HepG2 (cell line): ENCODE measurements around the gene PPP2R5B. TPM values are rescaled to one million over a fixed set of nuclear protein-coding genes. Genes with fewer than 3 reads are reported as not detected.

Source experiments
- ATAC-seq: fragments of 200-7000 bp; cut with Tn5 transposase; 3 replicates; pipeline ENCODE4 v1.9.1; 2020; ENCODE audit warnings: mild to moderate bottlenecking, moderate library complexity
- BruUV-seq: library from RNA; stranded (reverse); fragments of 400-500 nt; replicated peaks from 2 replicates; lab custom pipeline; 2021; lab: Mats Ljungman, UMichigan
- CTCF ChIA-PET: fragments of 300-600 bp; formaldehyde crosslinking; extraction: SDS; loops from one replicate; lab custom pipeline; 2021; ENCODE audit warnings: low total read pairs, inconsistent platforms, low intra/inter-chr PET ratio; lab: Yijun Ruan, JAX
- POLR2A ChIA-PET: fragments of 350-600 bp; sonication (Branson Sonifier 250); formaldehyde crosslinking; loops from one replicate; lab custom pipeline; 2020; ENCODE audit warnings: antibody characterized with exemption, inconsistent platforms; lab: Yijun Ruan, JAX
- DNase-seq: peaks from one replicate; pipeline ENCODE4 v3.0.0-alpha.2; 2015; ENCODE audit warnings: low spot score
- FAIRE-seq: peaks from 3 replicates; lab custom pipeline; 2011; peaks lifted over from hg19 to GRCh38; lab: Jason Lieb, UNC
- H2AFZ ChIP-seq: one replicate; pipeline ENCODE4 v1.6.1; 2011; ENCODE audit warnings: low read length, inconsistent platforms
- H3K27ac ChIP-seq: fragments of 300-600 bp; 3 replicates; pipeline ENCODE4 v1.8.0; 2011; ENCODE audit warnings: mixed run types, mild to moderate bottlenecking, mixed read lengths, low read length, inconsistent platforms; ENCODE audit not compliant: insufficient read depth; ENCODE audit errors: extremely low read length
- H3K27me3 ChIP-seq, 2 experiments: fragments of 200-600 bp in 1 of 2; 2 replicates in 1 of 2; 3 replicates in 1 of 2; pipeline versions ENCODE4 v1.6.0 to v1.8.0; 2011; ENCODE audit warnings: low read length in 2 of 2, mild to moderate bottlenecking in 2 of 2, moderate library complexity in 2 of 2, inconsistent platforms in 1 of 2; ENCODE audit not compliant: insufficient read depth in 2 of 2, control insufficient read depth in 1 of 2
- H3K36me3 ChIP-seq, 2 experiments: fragments of 200-600 bp in 1 of 2; replicated peaks in 1 of 2; 2 replicates in 1 of 2; 3 replicates in 1 of 2; pipeline versions ENCODE4 v1.5.1 to v1.8.0; 2011; ENCODE audit warnings: low read length in 2 of 2, inconsistent platforms in 1 of 2; ENCODE audit not compliant: insufficient read depth in 2 of 2, control insufficient read depth in 1 of 2
- H3K4me1 ChIP-seq: 2 replicates; pipeline ENCODE4 v1.5.1; 2012; ENCODE audit warnings: low read length, inconsistent platforms; ENCODE audit not compliant: insufficient read depth
- H3K4me2 ChIP-seq: 2 replicates; pipeline ENCODE4 v1.6.0; 2011; ENCODE audit warnings: low read depth, low read length, inconsistent platforms
- H3K4me3 ChIP-seq, 3 experiments: fragments of 200-600 bp in 1 of 3; sonication (generic), shearing (Covaris generic) in 1 of 3; replicated peaks in 1 of 3; 2 replicates each; pipeline ENCODE4 v1.5.1; 2011 to 2016; ENCODE audit warnings: low read length in 3 of 3, inconsistent platforms in 2 of 3, low read depth in 2 of 3, mild to moderate bottlenecking in 2 of 3, control low read depth in 1 of 3, mixed read lengths in 1 of 3; ENCODE audit not compliant: insufficient read depth in 1 of 3
- H3K79me2 ChIP-seq: one replicate; pipeline ENCODE4 v1.6.1; 2011; ENCODE audit warnings: low read length, inconsistent platforms; ENCODE audit not compliant: insufficient read depth
- H3K9ac ChIP-seq: 2 replicates; pipeline ENCODE4 v1.6.0; 2011; ENCODE audit warnings: mild to moderate bottlenecking, low read depth, low read length, inconsistent platforms; ENCODE audit not compliant: insufficient read depth
- H3K9me3 ChIP-seq: 2 replicates; pipeline ENCODE4 v1.5.1; 2012; ENCODE audit warnings: mild to moderate bottlenecking, low read length
- H4K20me1 ChIP-seq: 2 replicates; pipeline ENCODE4 v1.6.0; 2011; ENCODE audit warnings: inconsistent platforms, mild to moderate bottlenecking, low read length, moderate library complexity; ENCODE audit not compliant: insufficient read depth
- AGO1 ChIP-seq: fragments of 200-400 bp; formaldehyde crosslinking; IDR thresholded peaks from 2 replicates; pipeline ENCODE4 v1.6.1; 2017; ENCODE audit warnings: mild to moderate bottlenecking, low read depth, low read length, moderate library complexity; ENCODE audit not compliant: poor library complexity, severe bottlenecking
- IKZF1 ChIP-seq: fragments of 450-650 bp; IDR thresholded peaks from 2 replicates; pipeline ENCODE4 v1.7.1; 2016
- KLF16 ChIP-seq, 2 experiments: sonication (generic) in 1 of 2; formaldehyde crosslinking in 1 of 2; IDR thresholded peaks; 2 replicates each; pipeline versions ENCODE4 v1.6.1 to v1.8.0; 2016 to 2023; ENCODE audit warnings: missing genetic modification reagents in 2 of 2, missing compliant biosample characterization in 1 of 2
- SPEN ChIP-seq: sonication (generic); formaldehyde crosslinking; IDR thresholded peaks from 2 replicates; pipeline ENCODE4 v1.5.1; 2020; ENCODE audit warnings: low read depth, mild to moderate bottlenecking, missing genetic modification reagents
- YY1 ChIP-seq: IDR thresholded peaks from 2 replicates; pipeline ENCODE4 v1.6.1; 2011; ENCODE audit warnings: low read length, low read depth, moderate library complexity, mild to moderate bottlenecking; ENCODE audit not compliant: insufficient read depth, insufficient replicate concordance
- ZNF652 ChIP-seq: IDR thresholded peaks from 2 replicates; pipeline ENCODE4 v1.6.1; 2016; ENCODE audit warnings: low read depth, borderline replicate concordance
- WGBS: methylation state at CpG from one replicate; pipeline ENCODE4 v1.1.6; 2017; ENCODE audit warnings: low lambda C conversion rate; 5-methylcytosine and 5-hydroxymethylcytosine counted together
- in situ Hi-C: cut with HindIII; loops from 2 replicates; pipeline ENCODE4 v1.10.0; 2017; ENCODE audit warnings: low pct_unique_long_range_greater_than_20kb; ENCODE audit not compliant: extremely low pct_ligation_motif_present
- intact Hi-C: fragments of 100-400 bp; cut with micrococcal nuclease; formaldehyde crosslinking; loops from one replicate; pipeline ENCODE4 v1.10.0; 2022; ENCODE audit not compliant: unreplicated experiment
- polyA plus RNA-seq, 8 experiments: library from polyadenylated mRNA; depleted of rRNA in 3 of 8; stranded (reverse) in 7 of 8; unstranded in 1 of 8; fragments of >200 nt; fragmentation: Illumina TruSeq in 4 of 8; extraction: Trizol in 4 of 8; gene quantifications; 2 replicates each; pipeline versions ENCODE4 v1.2.1 to v1.2.3, GENCODE V29; 2011 to 2016; ENCODE audit warnings: low read depth in 4 of 8, missing spikeins in 1 of 8, mixed read lengths in 1 of 8; ENCODE audit not compliant: insufficient read depth in 1 of 8
- total RNA-seq, 5 experiments: library from RNA; depleted of rRNA; stranded (reverse); fragments of >200 nt; fragmentation: Illumina TruSeq; extraction: Trizol; gene quantifications; 2 replicates each; pipeline ENCODE4 v1.2.3, GENCODE V29; 2016; ENCODE audit warnings: low read depth in 1 of 5
- TF ChIP-seq, protein P1 (sequence below): sonication (generic); formaldehyde crosslinking; conservative IDR thresholded peaks from 2 replicates; pipeline ENCODE4 v1.4.0; 2020; ENCODE audit warnings: missing genetic modification reagents
- TF ChIP-seq, protein P2 (sequence below): sonication (generic); formaldehyde crosslinking; IDR thresholded peaks from 2 replicates; pipeline ENCODE4 v1.4.0; 2020; ENCODE audit warnings: missing genetic modification reagents

Gene PPP2R5B
- total and polyA plus RNA-seq, 2 of the 13 experiments (the other 11 are each of a cell fraction or from before 2014, with no cell fraction given) = 2.3 to 8.3 TPM

DNA sequence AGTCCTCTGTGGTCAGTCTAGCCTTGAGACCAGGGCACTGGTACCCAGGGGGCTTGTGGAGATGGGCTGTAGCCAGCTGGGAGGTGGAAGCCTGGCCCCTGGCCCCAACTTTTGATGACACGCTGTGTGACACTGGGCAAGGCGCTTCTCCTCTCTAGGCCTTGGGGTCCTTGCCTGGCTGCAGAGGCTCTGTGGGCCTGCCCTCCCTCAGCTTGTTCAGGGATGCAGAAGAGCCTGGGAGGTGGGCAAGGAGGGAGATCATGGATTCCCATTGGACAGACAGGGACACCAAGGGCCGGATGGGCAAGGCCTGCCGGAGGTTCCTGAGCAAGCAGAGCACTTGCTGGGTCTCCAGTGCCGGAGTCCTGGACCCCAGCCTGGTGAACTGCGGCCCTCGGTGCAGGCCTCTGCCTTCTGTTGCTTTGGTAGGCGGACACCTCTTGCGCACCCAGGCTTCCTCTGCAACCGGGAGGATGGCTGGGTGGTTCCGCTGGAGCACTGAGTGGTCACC, 1.3 kb upstream of the PPP2R5B start:
- Histone ChIP-seq H3K4me3 (peak overlapping the region in 1 of 3 experiments; percentile 80; a peak in 2 of 6 replicates), H3K9me3 (no peaks in the 10 kb centered on the region), H3K27me3 (no peaks in the 10 kb centered on the region; a peak in 1 of 5 replicates), H3K9ac (peak overlapping the region; percentile 81), H3K27ac (no peak overlapping the region)
- FAIRE-seq (no peak), ATAC-seq (no peak)
- BruUV-seq = no TSS peak
- POLR2A ChIA-PET = interaction anchor here (1.2 to 1.7 kb wide), 4 partner anchors 12 to 144 kb away, joined by 3 to 22 read pairs (median 8); partner anchors contain the start of genes BATF2 and GPHA2
- TF ChIP-seq, protein P1, sequence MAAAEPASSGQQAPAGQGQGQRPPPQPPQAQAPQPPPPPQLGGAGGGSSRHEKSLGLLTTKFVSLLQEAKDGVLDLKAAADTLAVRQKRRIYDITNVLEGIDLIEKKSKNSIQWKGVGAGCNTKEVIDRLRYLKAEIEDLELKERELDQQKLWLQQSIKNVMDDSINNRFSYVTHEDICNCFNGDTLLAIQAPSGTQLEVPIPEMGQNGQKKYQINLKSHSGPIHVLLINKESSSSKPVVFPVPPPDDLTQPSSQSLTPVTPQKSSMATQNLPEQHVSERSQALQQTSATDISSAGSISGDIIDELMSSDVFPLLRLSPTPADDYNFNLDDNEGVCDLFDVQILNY (CRISPR knock-in tag) = no peak
- TF ChIP-seq SPEN (CRISPR knock-in tag) (0 out of 2 replicates have a peak, but pooled peaks have one; percentile 16), ZNF652 (CRISPR knock-in tag) (no peak), IKZF1 (no peak), AGO1 (peak; percentile 43), YY1 (no peak), KLF16 (CRISPR knock-in tag; IDR thresholded peaks at IDR 0.05) (no peak)
- TF ChIP-seq, protein P2, sequence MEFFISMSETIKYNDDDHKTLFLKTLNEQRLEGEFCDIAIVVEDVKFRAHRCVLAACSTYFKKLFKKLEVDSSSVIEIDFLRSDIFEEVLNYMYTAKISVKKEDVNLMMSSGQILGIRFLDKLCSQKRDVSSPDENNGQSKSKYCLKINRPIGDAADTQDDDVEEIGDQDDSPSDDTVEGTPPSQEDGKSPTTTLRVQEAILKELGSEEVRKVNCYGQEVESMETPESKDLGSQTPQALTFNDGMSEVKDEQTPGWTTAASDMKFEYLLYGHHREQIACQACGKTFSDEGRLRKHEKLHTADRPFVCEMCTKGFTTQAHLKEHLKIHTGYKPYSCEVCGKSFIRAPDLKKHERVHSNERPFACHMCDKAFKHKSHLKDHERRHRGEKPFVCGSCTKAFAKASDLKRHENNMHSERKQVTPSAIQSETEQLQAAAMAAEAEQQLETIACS (CRISPR knock-in tag) = no peak
- TF ChIP-seq, all 625 proteins: peak for 2
- Histone ChIP-seq H2AFZ (no peak overlapping the region), H3K36me3 (no peaks in the 10 kb centered on the region), H3K4me2 (peak overlapping the region; percentile 99), H3K79me2 (no peaks in the 10 kb centered on the region), H4K20me1 (no peaks in the 10 kb centered on the region), H3K4me1 (peaks cover 54% of the 10 kb centered on the region)
- intact Hi-C loops = no loop called here
- no peak for DNase-seq
- in situ Hi-C loops = no loop called here
- WGBS = 77% methylated on average over 7 of the region's 11 CpGs
- CTCF ChIA-PET = no interaction called here
